H1 (cell line): ENCODE measurements around the gene LRRC45. TPM values are rescaled to one million over a fixed set of nuclear protein-coding genes. Genes with fewer than 3 reads are reported as not detected.
A peak's percentile ranks its signal among the peaks of the same experiment; 100 is the strongest.

ENCODE experiments used
- CTCF ChIA-PET: fragments of 300-600 bp; sonication (Branson Sonifier 250); formaldehyde crosslinking; loops from one replicate; lab custom pipeline; 2021; ENCODE audit not compliant: partially characterized antibody; lab: Charles Lee
- POLR2A ChIA-PET: fragments of 300-600 bp; sonication (Branson Sonifier 250); formaldehyde crosslinking; loops from one replicate; lab custom pipeline; 2021; ENCODE audit warnings: inconsistent platforms; ENCODE audit not compliant: partially characterized antibody; lab: Charles Lee
- DNase-seq, 2 experiments: peaks; one replicate each; pipeline versions ENCODE4 v3.0.0 to v3.0.0-alpha.2; 2010 to 2022; ENCODE audit warnings: low spot score in 2 of 2, low read depth in 1 of 2, mixed read lengths in 1 of 2
- FAIRE-seq: peaks from 2 replicates; lab custom pipeline; 2011; peaks lifted over from hg19 to GRCh38; lab: Jason Lieb, UNC
- H2AFZ ChIP-seq: 2 replicates; pipeline ENCODE4 v1.8.1; 2012; ENCODE audit warnings: low read length, inconsistent platforms
- H2AK5ac ChIP-seq: 2 replicates; pipeline ENCODE4 v1.6.1; 2013; ENCODE audit warnings: low read depth, low read length
- H2BK120ac ChIP-seq: replicated peaks from 2 replicates; pipeline ENCODE3; 2013; ENCODE audit warnings: low read depth, low read length, inconsistent platforms
- H2BK12ac ChIP-seq: 2 replicates; pipeline ENCODE4 v1.6.1; 2013; ENCODE audit warnings: low read depth, low read length
- H2BK15ac ChIP-seq: 2 replicates; pipeline ENCODE4 v1.6.1; 2013; ENCODE audit warnings: low read length
- H2BK20ac ChIP-seq: 2 replicates; pipeline ENCODE4 v1.6.1; 2013; ENCODE audit warnings: low read length
- H2BK5ac ChIP-seq: 2 replicates; pipeline ENCODE4 v1.6.1; 2013; ENCODE audit warnings: low read depth, low read length
- H3K14ac ChIP-seq: 2 replicates; pipeline ENCODE4 v1.6.1; 2013; ENCODE audit warnings: inconsistent platforms; ENCODE audit not compliant: insufficient read length
- H3K18ac ChIP-seq: 2 replicates; pipeline ENCODE4 v1.6.1; 2013; ENCODE audit warnings: low read length; ENCODE audit errors: extremely low read depth
- H3K23ac ChIP-seq: 2 replicates; pipeline ENCODE4 v1.6.1; 2013; ENCODE audit warnings: inconsistent platforms; ENCODE audit not compliant: insufficient read length
- H3K23me2 ChIP-seq: 2 replicates; pipeline ENCODE4 v1.6.1; 2013; ENCODE audit warnings: low read depth, low read length
- H3K27ac ChIP-seq: 2 replicates; pipeline ENCODE4 v1.6.1; 2011; ENCODE audit warnings: low read depth, low read length, inconsistent platforms
- H3K27me3 ChIP-seq, 4 experiments: replicated peaks in 1 of 4; 1 replicate in 1 of 4; 2 replicates in 3 of 4; pipeline versions ENCODE4 v1.6.1 to v1.8.1; 2011 to 2013; ENCODE audit warnings: low read length in 3 of 4, mild to moderate bottlenecking in 3 of 4, inconsistent platforms in 2 of 4, mixed read lengths in 2 of 4, moderate library complexity in 1 of 4; ENCODE audit not compliant: control insufficient read depth in 3 of 4, insufficient read depth in 3 of 4; ENCODE audit errors: extremely low read depth in 1 of 4
- H3K36me3 ChIP-seq, 4 experiments: 2 replicates each; pipeline versions ENCODE4 v1.6.1 to v1.8.1; 2011 to 2013; ENCODE audit warnings: mild to moderate bottlenecking in 4 of 4, low read length in 3 of 4, moderate library complexity in 2 of 4, control low read depth in 1 of 4, inconsistent platforms in 1 of 4; ENCODE audit not compliant: insufficient read depth in 4 of 4, control insufficient read depth in 2 of 4
- H3K4ac ChIP-seq: replicated peaks from 2 replicates; pipeline ENCODE3; 2013; ENCODE audit warnings: low read length, low read depth, mixed read lengths, inconsistent platforms; ENCODE audit not compliant: insufficient read length
- H3K4me1 ChIP-seq, 4 experiments: replicated peaks in 1 of 4; 1 replicate in 1 of 4; 2 replicates in 3 of 4; pipeline versions ENCODE4 v1.6.1 to v1.8.1; 2011 to 2013; ENCODE audit warnings: low read length in 3 of 4, inconsistent platforms in 2 of 4, mixed read lengths in 1 of 4; ENCODE audit not compliant: insufficient read depth in 4 of 4, control insufficient read depth in 3 of 4
- H3K4me2 ChIP-seq, 2 experiments: 2 replicates each; pipeline versions ENCODE4 v1.6.1 to v1.8.1; 2011 to 2013; ENCODE audit warnings: low read depth in 2 of 2, low read length in 2 of 2, control low read depth in 1 of 2, inconsistent platforms in 1 of 2, mild to moderate bottlenecking in 1 of 2; ENCODE audit not compliant: insufficient read depth in 1 of 2
- H3K4me3 ChIP-seq, 4 experiments: fragments of 200-600, 300-600 bp in 1 of 4; sonication (generic), shearing (Covaris generic), sonication (Bioruptor Twin) in 1 of 4; 2 replicates each; pipeline versions ENCODE4 v1.5.1 to v1.8.1; 2011 to 2016; ENCODE audit warnings: low read length in 4 of 4, low read depth in 3 of 4, control low read depth in 2 of 4, inconsistent platforms in 2 of 4, mild to moderate bottlenecking in 2 of 4, mixed read lengths in 1 of 4, moderate library complexity in 1 of 4; ENCODE audit not compliant: insufficient read depth in 2 of 4; ENCODE audit errors: extremely low read depth in 1 of 4
- H3K56ac ChIP-seq: replicated peaks from 2 replicates; pipeline ENCODE3; 2013; ENCODE audit warnings: low read depth, mild to moderate bottlenecking, mixed read lengths, low read length, inconsistent platforms; ENCODE audit not compliant: insufficient read length
- H3K79me1 ChIP-seq: 2 replicates; pipeline ENCODE4 v1.6.1; 2013; ENCODE audit warnings: low read depth, low read length, control low read depth
- H3K79me2 ChIP-seq, 2 experiments: 2 replicates each; pipeline versions ENCODE4 v1.6.1 to v1.8.1; 2012 to 2013; ENCODE audit warnings: low read length in 2 of 2, mild to moderate bottlenecking in 2 of 2, inconsistent platforms in 1 of 2; ENCODE audit not compliant: insufficient read depth in 2 of 2, control insufficient read depth in 1 of 2
- H3K9ac ChIP-seq, 4 experiments: replicated peaks in 1 of 4; 1 replicate in 1 of 4; 2 replicates in 3 of 4; pipeline versions ENCODE4 v1.6.1 to v1.8.1; 2011 to 2013; ENCODE audit warnings: low read depth in 3 of 4, low read length in 3 of 4, control low read depth in 2 of 4, mild to moderate bottlenecking in 2 of 4, moderate library complexity in 2 of 4, inconsistent platforms in 1 of 4; ENCODE audit errors: extremely low read depth in 1 of 4
- H3K9me3 ChIP-seq, 2 experiments: 2 replicates each; pipeline versions ENCODE4 v1.6.1 to v1.8.1; 2012 to 2013; ENCODE audit warnings: mild to moderate bottlenecking in 2 of 2, moderate library complexity in 2 of 2, control low read depth in 1 of 2, inconsistent platforms in 1 of 2, low read depth in 1 of 2, low read length in 1 of 2, mixed read lengths in 1 of 2; ENCODE audit not compliant: insufficient read depth in 2 of 2
- H4K20me1 ChIP-seq, 2 experiments: replicated peaks in 1 of 2; 2 replicates each; pipeline versions ENCODE3 to v1.8.1; 2011 to 2013; ENCODE audit warnings: inconsistent platforms in 2 of 2, low read length in 2 of 2, mild to moderate bottlenecking in 1 of 2; ENCODE audit not compliant: insufficient read depth in 2 of 2, control insufficient read depth in 1 of 2
- H4K5ac ChIP-seq: 2 replicates; pipeline ENCODE4 v1.6.1; 2013; ENCODE audit warnings: low read length, low read depth, mixed read lengths, inconsistent platforms; ENCODE audit not compliant: insufficient read length
- H4K8ac ChIP-seq: 2 replicates; pipeline ENCODE4 v1.8.0; 2013; ENCODE audit warnings: mild to moderate bottlenecking, moderate library complexity, low read length, inconsistent platforms; ENCODE audit not compliant: insufficient read depth; ENCODE audit errors: extremely low read depth
- H4K91ac ChIP-seq: replicated peaks from 2 replicates; pipeline ENCODE3; 2013; ENCODE audit warnings: low read length, mixed read lengths, inconsistent platforms; ENCODE audit not compliant: insufficient read length
- BCL11A ChIP-seq, 2 experiments: IDR thresholded peaks; one replicate each; pipeline ENCODE4 v1.6.1; 2011; ENCODE audit warnings: low read depth in 2 of 2, low read length in 2 of 2, mild to moderate bottlenecking in 2 of 2
- CTBP2 ChIP-seq: IDR thresholded peaks from 2 replicates; pipeline ENCODE4 v1.7.0; 2011; ENCODE audit warnings: borderline replicate concordance, mild to moderate bottlenecking, moderate library complexity, mixed read lengths, low read length; ENCODE audit not compliant: insufficient read depth, insufficient read length
- CTCF ChIP-seq, 3 experiments: IDR thresholded peaks; 1 replicate in 2 of 3; 2 replicates in 1 of 3; pipeline versions ENCODE4 v1.5.1 to v1.6.1; 2011; ENCODE audit warnings: low read length in 3 of 3, mild to moderate bottlenecking in 3 of 3, inconsistent platforms in 2 of 3, low read depth in 1 of 3, moderate library complexity in 1 of 3; ENCODE audit not compliant: insufficient read depth in 1 of 3; ENCODE audit errors: control extremely low read depth in 1 of 3
- EGR1 ChIP-seq: IDR thresholded peaks from 2 replicates; pipeline ENCODE4 v1.6.1; 2011; ENCODE audit warnings: low read depth, low read length, borderline replicate concordance
- FOSL1 ChIP-seq: IDR thresholded peaks from 2 replicates; pipeline ENCODE4 v1.6.1; 2011; ENCODE audit warnings: mild to moderate bottlenecking, low read depth, low read length, moderate library complexity; ENCODE audit not compliant: insufficient read depth
- RXRA ChIP-seq: IDR thresholded peaks from 2 replicates; pipeline ENCODE4 v1.6.1; 2011; ENCODE audit warnings: low read depth, mild to moderate bottlenecking, low read length, moderate library complexity; ENCODE audit not compliant: insufficient read depth
- TAF7 ChIP-seq: optimal IDR thresholded peaks from 2 replicates; pipeline ENCODE3; 2011; ENCODE audit warnings: low read depth, mild to moderate bottlenecking, inconsistent platforms, low read length, moderate library complexity, borderline replicate concordance
- WGBS, 2 experiments: shearing (Covaris generic) in 1 of 2; methylation state at CpG; one replicate each; pipeline versions ENCODE4 v1.1.6 to v1.1.7; 2013 to 2015; ENCODE audit warnings: low lambda C conversion rate in 2 of 2, mixed read lengths in 2 of 2, inconsistent platforms in 1 of 2, low coverage in 1 of 2, missing lambda C conversion rate in 1 of 2; ENCODE audit not compliant: insufficient replicate concordance in 2 of 2, insufficient coverage in 1 of 2, insufficient read length in 1 of 2; ENCODE audit errors: extremely low coverage in 1 of 2, missing lambda C conversion rate in 1 of 2; 5-methylcytosine and 5-hydroxymethylcytosine counted together
- polyA plus RNA-seq, 7 experiments: library from polyadenylated mRNA; depleted of rRNA in 3 of 7; stranded (reverse) in 5 of 7; unstranded in 2 of 7; fragments of >200 nt in 5 of 7; fragments of 200-250 nt in 2 of 7; gene quantifications; 1 replicate in 5 of 7; 2 replicates in 1 of 7; 4 replicates in 1 of 7; pipeline versions ENCODE4 v1.2.1 to v1.2.3, GENCODE V29; 2011 to 2013; ENCODE audit warnings: missing spikeins in 2 of 7, mixed read lengths in 2 of 7
- total RNA-seq: library from RNA; stranded (reverse); fragmentation: NEBNext Ultra II Directional; extraction: Animal tissue kit (Norgen Biotek cat#: 25700); gene quantifications from 2 replicates; pipeline ENCODE4 v1.2.1, GENCODE V29; 2021

The LRRC45 gene
- total and polyA plus RNA-seq, 2 of the 8 experiments (the other 6 are each of a cell fraction or from before 2014, with no cell fraction given) = 11.5 to 29.0 TPM

DNA sequence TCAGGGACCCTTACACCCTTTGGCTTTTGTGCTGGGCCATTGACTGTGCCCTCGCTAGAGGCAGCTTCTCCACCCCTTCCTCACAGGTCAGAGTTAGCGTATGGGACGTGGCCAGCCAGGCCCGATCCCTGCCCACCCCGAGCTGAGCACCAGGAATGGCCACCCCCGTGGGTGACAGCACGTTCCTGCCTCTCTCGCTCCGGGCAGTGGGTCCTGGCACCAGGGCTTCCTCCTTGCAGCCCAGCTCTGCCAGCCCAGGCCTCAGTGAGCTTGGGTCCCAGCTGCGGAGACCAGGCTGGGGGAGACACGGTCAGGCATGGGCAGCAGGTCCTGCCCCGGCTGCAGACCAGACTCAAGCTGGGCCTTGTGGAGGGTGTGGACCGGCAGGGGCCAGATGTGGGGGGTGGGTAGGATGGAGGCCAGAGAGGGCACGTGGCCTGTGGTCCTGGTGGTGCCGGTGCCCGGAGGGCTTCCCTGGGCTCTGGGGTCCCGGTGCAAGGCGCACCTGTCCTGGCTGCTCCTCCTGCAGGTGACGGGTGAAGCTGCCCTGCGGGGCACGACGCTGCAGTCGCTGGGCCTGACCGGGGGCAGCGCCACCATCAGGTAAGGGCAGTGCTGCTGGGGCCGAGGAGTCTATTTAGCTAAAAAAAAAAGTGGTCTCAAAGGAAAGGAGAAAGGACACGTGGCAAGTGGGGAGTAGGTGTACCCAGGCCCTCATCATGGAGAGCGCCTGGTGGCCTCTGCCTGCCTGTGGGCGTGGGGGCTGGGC lies 27.5 kb upstream of the LRRC45 start:
- Histone ChIP-seq H3K4me2 (no peak overlapping the region), H3K27me3 (no peaks in the 10 kb centered on the region), H2BK120ac (no peak overlapping the region), H3K4me3 (no peak overlapping the region), H4K91ac (no peak overlapping the region), H2AFZ (no peak overlapping the region), H3K9me3 (no peaks in the 10 kb centered on the region), H4K8ac (peak overlapping the region; percentile 64; the same call in 1 of the 2 replicates), H2AK5ac (0 out of 2 replicates have a peak overlapping the region, but pooled peaks have one; percentile 13), H3K23ac (no peak overlapping the region), H3K27ac (0 out of 2 replicates have a peak overlapping the region, but pooled peaks have one; percentile 34), H3K79me2 (no peaks in the 10 kb centered on the region), H2BK12ac (0 out of 2 replicates have a peak overlapping the region, but pooled peaks have one; percentile 17), H3K23me2 (no peaks in the 10 kb centered on the region), H3K79me1 (peaks cover 5% of the 10 kb centered on the region), H3K56ac (no peak overlapping the region), H3K18ac (no peak overlapping the region), H4K20me1 (peaks cover 1 to 18% of the 10 kb centered on the region in 2 experiments), H3K4me1 (peaks cover 0 to 29% (median 26%) of the 10 kb centered on the region in 4 experiments; a peak in 6 of 7 replicates), H3K14ac (no peak overlapping the region), H2BK5ac (0 out of 2 replicates have a peak overlapping the region, but pooled peaks have one; percentile 52), H3K9ac (no peak overlapping the region), H2BK15ac (no peak overlapping the region; the same call in 1 of the 2 replicates), H3K4ac (no peak overlapping the region), H3K36me3 (no peaks in the 10 kb centered on the region), H2BK20ac (no peak overlapping the region), H4K5ac (no peak overlapping the region)
- DNase-seq = peak in 1 of 2 experiments; percentile 63
- 87% methylated on average over 29 of the region's 29 CpGs; no CpG with 5 or more reads in 1 of the 2 experiments for WGBS, 2 experiments
- CTCF ChIA-PET = interaction anchor here (0.8 to 3.2 kb wide), 19 partner anchors 9 to 330 kb away, joined by 3 to 20 read pairs (median 5); partner anchors contain the start of genes LRRC45, MAFG and NOTUM
- no peak for FAIRE-seq
- POLR2A ChIA-PET = interaction anchor here (1.0 to 1.8 kb wide), 5 partner anchors 10 to 75 kb away, joined by 3 to 7 read pairs (median 3); no protein-coding TSS in a partner anchor
- TF ChIP-seq RXRA = no peak
- no peak for TF ChIP-seq TAF7
- no peak for TF ChIP-seq CTBP2
- TF ChIP-seq CTCF (IDR thresholded peaks at IDR 0.05; ENCODE audit: control extremely low read depth in 1 of 3, insufficient read depth in 1 of 3, low read depth in 1 of 3, low read length in 3 of 3) = peak; percentile 59 to 92 (median 73)
- no peak for TF ChIP-seq BCL11A (IDR thresholded peaks at IDR 0.05; ENCODE audit: low read depth in 2 of 2, low read length in 2 of 2)
- 0 out of 2 replicates have a peak, but pooled peaks have one; percentile 36 for TF ChIP-seq EGR1
- TF ChIP-seq FOSL1 = 0 out of 2 replicates have a peak, but pooled peaks have one; percentile 12
